Right forelimb (tissue), 1 donor: ENCODE measurements around the gene PARD6G.

Experiments used
- DNase-seq: peaks from one replicate; pipeline ENCODE4 v3.0.0-alpha.2; 2018

The PARD6G gene

DNA sequence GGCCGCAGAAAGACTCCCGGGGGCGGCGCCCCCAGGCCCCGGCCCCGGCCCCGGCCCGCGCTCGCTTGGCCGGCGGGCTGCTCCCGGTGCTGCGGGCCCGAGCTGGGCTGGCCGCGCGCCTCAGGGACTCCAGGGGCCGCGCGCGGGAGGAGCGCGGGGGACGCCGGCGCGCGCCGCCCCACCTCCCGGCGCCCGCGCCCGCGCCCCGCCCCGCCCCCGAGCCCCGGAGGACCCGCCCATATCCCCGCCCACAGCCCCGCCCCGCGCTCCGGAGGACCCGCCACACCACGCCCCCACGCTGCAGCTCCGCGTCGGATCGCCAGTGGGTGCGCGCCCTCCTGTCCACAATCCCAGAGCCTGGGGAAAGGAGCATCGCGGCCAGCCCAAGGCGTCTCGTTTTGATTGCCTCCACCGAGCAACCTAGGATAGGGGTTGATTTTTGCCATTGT lies at the start of gene PARD6G:
TSS of gene PARD6G (minus strand) at position 122 of the 449 bp plus-strand sequence. CDS start 166 bp downstream, outside the sequence.
- DNase-seq = peak; percentile 90

- DNase-seq = peak; percentile 48
These were observed 15.1 kb upstream of the PARD6G start for GRCh38 chr18:80262241-80263033.

GRCh38 chr18:80259610-80260009 lies 12.3 kb upstream of the PARD6G start:
- no peak for DNase-seq

- no peak for DNase-seq
These were observed 11.3 kb upstream of the PARD6G start for GRCh38 chr18:80258640-80259039.

- DNase-seq = peak; percentile 77
These were observed 10.5 kb upstream of the PARD6G start for GRCh38 chr18:80257579-80258543.

GRCh38 chr18:80254971-80255500 lies 7.7 kb upstream of the PARD6G start:
- peak; percentile 41 for DNase-seq

DNA sequence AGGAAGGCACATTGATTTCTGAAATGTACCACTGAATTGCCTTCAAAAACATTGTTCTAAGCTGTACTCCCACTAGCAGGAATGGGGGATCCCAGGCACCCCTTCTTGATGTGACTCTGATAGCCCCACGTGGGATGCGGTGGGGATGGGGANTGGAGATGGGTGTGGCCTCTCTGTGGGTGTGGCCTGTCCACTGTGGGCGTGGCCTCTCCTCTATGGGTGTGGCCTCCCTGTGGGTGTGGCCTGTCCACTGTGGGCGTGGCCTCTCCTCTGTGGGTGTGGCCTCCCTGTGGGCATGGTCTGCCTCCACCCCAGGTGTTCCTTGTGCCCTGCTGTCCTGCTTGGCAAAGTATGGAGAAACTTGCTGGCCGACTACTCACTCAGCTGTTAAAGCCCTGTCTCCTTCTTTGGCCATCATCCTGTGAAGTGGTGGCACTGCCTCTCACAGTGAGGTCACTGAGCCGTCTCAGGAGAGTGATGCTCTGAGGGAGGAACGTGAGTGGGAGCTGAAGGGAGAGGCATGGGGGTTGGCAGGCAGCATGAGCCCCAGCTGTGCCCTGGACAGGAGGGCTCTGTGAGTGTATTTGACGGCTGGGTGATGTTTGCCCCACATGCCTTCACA lies 6.7 kb upstream of the PARD6G start:
- peak; percentile 40 for DNase-seq

DNA sequence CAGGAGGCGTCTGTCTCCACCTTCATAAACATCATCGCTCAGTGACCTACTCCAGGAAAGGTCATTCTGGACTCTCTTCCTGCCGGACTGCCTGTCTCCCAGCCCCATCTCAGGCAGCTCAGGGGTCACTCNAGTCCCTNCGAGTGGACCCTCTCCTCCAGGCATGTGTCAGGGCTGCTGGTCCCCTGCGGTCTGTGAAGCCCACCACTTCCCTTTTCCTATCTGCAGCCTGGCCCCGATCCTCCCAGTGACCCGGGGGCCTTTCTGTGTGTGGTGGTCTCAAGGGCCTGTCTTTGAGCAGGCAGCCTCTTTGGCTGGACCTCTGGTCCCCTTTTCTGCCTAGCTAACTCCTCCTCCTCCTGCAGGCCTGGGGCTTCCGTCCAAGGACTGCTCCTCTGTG lies 5.9 kb upstream of the PARD6G start:
- DNase-seq = peak; percentile 35

DNA sequence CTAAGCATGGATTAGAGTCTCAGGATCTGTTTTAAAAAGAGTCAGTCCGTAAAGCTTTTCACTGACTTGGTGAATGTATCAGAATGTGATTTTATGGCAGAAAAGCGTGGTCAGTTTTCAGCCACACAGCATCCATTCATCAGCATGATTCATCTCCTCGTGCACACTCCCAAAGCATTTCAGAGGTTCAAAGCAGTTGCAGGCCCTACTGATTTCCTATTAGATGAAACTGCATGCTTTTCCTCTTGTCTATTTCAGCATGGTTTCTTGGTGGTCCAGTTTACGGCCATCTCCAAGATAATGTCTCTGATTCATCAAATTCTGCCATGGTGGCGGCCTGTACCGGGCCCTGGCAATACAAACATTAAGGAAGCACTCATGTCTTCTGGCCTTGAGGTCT lies 4.8 kb upstream of the PARD6G start:
- no peak for DNase-seq

DNA sequence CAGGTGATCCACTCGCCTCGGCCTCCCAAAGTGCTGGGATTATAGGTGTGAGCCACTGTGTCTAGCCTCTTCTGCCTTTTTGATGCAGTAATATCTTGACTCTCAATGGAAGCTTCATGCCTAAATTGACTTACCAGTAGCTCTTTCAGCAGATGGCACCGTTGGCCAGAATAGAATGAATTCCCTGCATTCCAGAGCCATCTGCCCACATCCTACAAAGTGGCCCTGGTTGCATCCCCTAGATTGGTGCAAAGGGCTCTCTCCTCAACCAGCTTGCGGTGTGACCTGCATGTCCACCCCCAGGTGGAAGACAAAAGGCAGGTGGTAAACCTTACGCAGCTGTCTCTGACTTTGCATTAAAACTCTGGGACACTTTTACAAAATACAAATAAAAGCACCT lies 4.4 kb upstream of the PARD6G start:
- DNase-seq = peak; percentile 27

GRCh38 chr18:80250740-80251364 lies 3.5 kb upstream of the PARD6G start:
- no peak for DNase-seq

GRCh38 chr18:80249217-80250093 lies 2.1 kb upstream of the PARD6G start:
- DNase-seq = peak; percentile 36

DNA sequence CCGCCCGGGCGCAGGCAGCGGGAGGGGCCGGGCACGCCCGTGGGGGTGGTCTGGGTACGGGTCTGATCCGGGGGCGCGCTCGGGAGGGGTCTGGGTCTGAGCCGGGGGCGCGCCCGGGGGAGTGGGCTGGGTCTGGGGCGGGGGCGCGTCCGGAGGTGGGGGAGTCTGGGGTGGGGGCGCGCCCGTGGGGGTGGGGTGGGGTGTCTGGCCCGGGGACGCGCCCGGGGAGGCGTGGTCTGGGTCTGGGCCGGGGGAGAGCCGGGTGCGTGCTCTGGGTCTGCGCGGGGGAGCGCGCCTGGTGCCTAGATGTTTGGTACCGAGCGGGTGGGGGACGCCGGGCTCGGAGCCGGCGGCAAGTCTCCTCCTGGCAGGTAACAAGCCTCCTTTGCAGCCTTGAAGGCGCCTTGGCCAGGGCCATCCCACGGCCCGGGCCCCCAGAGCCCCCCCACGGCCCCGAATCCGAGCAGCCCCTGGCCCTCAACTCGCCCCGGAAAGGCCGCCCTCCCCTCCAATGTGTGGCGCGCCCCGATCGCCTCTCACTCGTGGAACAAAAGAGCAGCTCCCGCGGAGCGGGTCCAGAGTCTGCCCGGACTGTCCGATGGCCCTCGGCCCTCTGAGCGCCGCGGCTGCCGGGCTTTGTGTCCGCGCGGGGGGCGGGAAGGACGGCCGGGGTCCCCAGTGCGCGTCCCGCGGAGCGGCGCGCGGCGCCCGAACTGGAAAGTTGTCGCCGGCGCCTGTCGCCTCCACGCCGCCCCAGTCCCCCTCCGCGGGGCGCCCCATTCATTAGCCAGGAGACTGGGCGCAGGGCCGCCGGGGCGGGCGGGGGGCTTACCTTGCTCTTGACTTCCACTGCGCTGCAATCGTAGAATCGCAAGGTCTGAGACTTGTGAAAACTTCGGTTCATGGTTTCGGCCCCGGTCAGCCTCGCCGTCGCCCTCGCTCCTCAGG lies 595 bp downstream of the PARD6G start:
- peak; percentile 60 for DNase-seq

DNA sequence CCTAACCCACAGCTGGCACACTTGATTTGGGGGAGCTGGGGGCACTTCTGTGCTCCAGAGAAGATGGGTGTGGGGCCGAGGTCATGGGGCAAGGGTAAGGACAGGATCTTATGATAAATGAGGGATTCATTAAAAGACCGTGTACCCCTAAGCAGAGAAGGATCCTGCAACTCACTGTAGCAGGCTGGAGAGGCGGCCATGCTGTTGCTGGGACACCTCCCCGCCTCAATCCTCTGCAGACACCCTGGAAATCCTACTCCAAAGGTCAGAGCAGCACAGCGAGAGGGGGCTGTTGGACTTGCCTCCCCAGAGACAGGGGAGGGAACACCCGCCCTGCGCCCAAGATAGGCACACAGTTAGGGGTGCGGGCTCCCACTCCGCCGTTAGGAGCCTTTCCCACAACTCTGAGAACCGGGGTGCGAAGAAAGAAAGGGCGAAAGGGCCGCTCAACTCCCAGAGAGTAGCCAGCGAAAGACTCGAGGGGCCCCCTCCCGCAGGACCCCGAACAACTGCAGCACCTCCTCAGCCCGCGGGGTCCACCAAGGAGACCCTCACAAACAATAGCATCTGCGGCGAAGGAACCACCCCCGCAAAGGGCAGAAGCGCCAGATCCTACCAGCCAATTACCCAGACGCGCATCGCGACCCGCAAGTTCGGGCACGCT lies 1.4 kb downstream of the PARD6G start:
- no peak for DNase-seq

- peak; percentile 41 for DNase-seq
These were observed 2.2 kb downstream of the PARD6G start for GRCh38 chr18:80244956-80245730.

DNA sequence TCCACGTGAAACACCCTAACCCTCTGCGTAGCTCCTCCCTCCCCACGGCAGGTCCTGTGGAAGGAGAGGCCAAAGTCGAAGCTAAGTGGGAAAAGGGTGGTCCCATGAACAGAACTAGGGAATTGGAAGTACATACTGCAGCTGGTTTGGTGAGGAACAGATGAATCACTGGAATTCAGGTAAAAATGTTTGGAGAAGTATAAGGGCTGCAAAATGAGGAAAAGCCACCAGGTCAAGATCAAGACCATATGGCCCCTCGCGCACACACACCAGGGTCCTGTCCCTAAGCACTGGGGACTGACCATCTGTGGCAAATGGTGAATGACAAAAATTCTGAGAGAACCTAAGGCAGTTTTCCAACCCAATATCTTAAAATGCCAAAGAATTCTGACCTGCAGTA lies 3.1 kb downstream of the PARD6G start:
- no peak for DNase-seq

DNA sequence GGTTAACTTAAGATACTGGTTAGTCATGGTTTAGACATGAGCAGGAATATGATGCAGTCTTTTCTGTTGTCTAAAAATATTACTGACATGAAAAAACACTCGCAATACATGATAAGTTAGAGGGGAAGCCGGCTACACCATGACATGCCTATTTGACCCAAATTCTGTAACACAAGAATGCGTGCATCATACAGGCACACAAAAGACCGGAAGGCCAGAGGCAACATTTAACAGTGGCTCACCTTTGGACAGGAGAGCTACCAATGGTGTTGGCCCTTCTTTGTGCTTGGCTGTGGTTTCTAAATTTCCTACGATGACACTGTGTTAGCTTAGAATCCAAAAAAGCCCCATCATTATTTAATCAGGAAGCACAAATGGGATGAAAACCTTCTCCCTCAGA lies 4.1 kb downstream of the PARD6G start:
- no peak for DNase-seq

DNA sequence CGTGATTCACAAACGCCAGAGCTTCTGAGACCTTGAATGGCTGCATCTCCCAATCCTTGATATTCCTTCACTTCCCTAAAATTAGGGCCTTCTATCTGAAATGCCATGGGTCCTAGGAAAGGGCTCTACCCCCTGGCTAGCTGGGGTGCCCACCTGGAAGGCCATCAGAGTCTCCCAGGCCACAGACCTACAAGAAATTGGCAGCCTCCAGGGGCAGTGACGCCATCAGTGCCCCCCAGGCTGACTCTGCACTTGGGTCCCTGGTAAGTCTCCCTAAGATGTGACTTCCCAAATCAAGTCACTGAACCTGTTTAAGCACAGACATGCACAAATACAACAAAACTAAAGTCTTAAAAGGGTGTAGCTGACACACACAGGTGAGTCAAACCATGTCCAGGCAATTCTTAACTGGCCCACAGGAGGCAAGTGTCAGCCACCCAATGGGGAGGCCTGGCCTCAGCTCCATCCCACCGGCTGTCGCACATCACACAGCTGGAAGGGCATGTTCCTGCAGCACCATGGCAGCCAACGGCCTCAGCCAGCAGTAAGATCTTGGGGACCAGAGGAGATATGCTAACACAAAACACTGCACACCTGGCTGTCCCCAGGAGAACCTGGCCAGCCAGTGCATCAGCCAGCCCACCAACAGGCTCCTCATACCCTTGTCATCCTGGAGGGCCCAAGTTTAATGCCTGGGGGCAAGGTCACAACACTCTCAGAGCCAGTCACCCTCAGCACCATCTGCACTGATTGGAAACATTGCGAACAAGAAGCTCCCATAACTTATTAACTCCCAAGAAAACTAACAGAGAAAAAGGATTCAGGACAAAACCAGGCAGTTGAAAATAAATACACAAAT lies 5.2 kb downstream of the PARD6G start:
- peak; percentile 31 for DNase-seq
